Prostate gland (tissue), 2 donors: ENCODE data around the gene TRAK1.

Source experiments
- POLR2A ChIP-seq: fragments of 450-650 bp; IDR thresholded peaks from one replicate; pipeline ENCODE4 v1.6.1; 2016; ENCODE audit warnings: antibody characterized with exemption, mild to moderate bottlenecking
- TF ChIP-seq, protein P1 (sequence below), 4 experiments: fragments of 200-600 bp in 2 of 4; fragments of 450-650 bp in 2 of 4; sonication (generic) in 2 of 4; IDR thresholded peaks; 1 replicate in 3 of 4; 2 replicates in 1 of 4; pipeline ENCODE4 v1.5.1; 2016 to 2019; ENCODE audit warnings: antibody characterized with exemption in 4 of 4, mild to moderate bottlenecking in 2 of 4, moderate library complexity in 2 of 4

GRCh38 chr3:42077785-42078184 lies 13.4 kb upstream of the TRAK1 start:
- TF ChIP-seq, protein P1, sequence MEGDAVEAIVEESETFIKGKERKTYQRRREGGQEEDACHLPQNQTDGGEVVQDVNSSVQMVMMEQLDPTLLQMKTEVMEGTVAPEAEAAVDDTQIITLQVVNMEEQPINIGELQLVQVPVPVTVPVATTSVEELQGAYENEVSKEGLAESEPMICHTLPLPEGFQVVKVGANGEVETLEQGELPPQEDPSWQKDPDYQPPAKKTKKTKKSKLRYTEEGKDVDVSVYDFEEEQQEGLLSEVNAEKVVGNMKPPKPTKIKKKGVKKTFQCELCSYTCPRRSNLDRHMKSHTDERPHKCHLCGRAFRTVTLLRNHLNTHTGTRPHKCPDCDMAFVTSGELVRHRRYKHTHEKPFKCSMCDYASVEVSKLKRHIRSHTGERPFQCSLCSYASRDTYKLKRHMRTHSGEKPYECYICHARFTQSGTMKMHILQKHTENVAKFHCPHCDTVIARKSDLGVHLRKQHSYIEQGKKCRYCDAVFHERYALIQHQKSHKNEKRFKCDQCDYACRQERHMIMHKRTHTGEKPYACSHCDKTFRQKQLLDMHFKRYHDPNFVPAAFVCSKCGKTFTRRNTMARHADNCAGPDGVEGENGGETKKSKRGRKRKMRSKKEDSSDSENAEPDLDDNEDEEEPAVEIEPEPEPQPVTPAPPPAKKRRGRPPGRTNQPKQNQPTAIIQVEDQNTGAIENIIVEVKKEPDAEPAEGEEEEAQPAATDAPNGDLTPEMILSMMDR (IDR thresholded peaks at IDR 0.05), result no peak
- no peak for TF ChIP-seq POLR2A
